A549 (cell line): Measurements from ENCODE around the gene DISC1.

Source experiments
- EHMT2 ChIP-seq: fragments of 200-600 bp; sonication (generic); IDR thresholded peaks from 2 replicates; pipeline ENCODE4 v1.6.1; 2016; ENCODE audit warnings: antibody characterized with exemption, low read depth, mild to moderate bottlenecking, moderate library complexity
- POLR2A ChIP-seq: IDR thresholded peaks from 2 replicates; pipeline ENCODE4 v1.6.1; 2012; ENCODE audit warnings: mild to moderate bottlenecking, low read length

- TF ChIP-seq EHMT2 = no peak
- no peak for TF ChIP-seq POLR2A
These were observed 100.6 kb downstream of the DISC1 start for GRCh38 chr1:231727171-231727570.
